Gastrocnemius medialis (tissue), 4 donors: ENCODE results near the gene NCEH1. TPM values are rescaled to one million over a fixed set of nuclear protein-coding genes. Genes with fewer than 3 reads are reported as not detected.

Experiments
- ATAC-seq, 2 donors: fragments of 150-250 bp; one replicate each; pipeline ENCODE4 v1.9.1; 2016
- DNase-seq, 2 donors: peaks; one replicate each; pipeline ENCODE4 v3.0.0-alpha.2; 2019
- H3K27ac ChIP-seq, 4 donors: fragments of 200-600 bp; sonication (generic); 1 replicate in 1 of 4; 2 replicates in 3 of 4; pipeline ENCODE4 v1.5.1; 2016 to 2018; ENCODE audit warnings: mild to moderate bottlenecking in 2 of 4, moderate library complexity in 1 of 4
- H3K27me3 ChIP-seq, 3 donors: fragments of 200-600 bp; sonication (generic) in 2 of 3; 1 replicate in 1 of 3; 2 replicates in 2 of 3; pipeline versions ENCODE4 v1.5.1 to v1.6.0; 2016 to 2019; ENCODE audit warnings: mild to moderate bottlenecking in 1 of 3, moderate library complexity in 1 of 3
- H3K36me3 ChIP-seq, 2 donors: fragments of 200-600 bp; sonication (generic) in 1 of 2; one replicate each; pipeline ENCODE4 v1.5.1; 2017 to 2018
- H3K4me1 ChIP-seq, 2 donors: fragments of 200-600 bp; sonication (generic) in 1 of 2; one replicate each; pipeline ENCODE4 v1.5.1; 2016 to 2017; ENCODE audit warnings: mild to moderate bottlenecking in 2 of 2
- H3K4me3 ChIP-seq, 4 donors: fragments of 200-600 bp; sonication (generic) in 3 of 4; 1 replicate in 1 of 4; 2 replicates in 3 of 4; pipeline ENCODE4 v1.5.1; 2016 to 2019; ENCODE audit warnings: mild to moderate bottlenecking in 2 of 4
- H3K9me3 ChIP-seq, 3 donors: fragments of 200-600 bp; sonication (generic) in 2 of 3; 1 replicate in 1 of 3; 2 replicates in 2 of 3; pipeline ENCODE4 v1.5.1; 2016 to 2019
- CTCF ChIP-seq, 5 experiments: fragments of 450-650 bp in 3 of 5; fragments of 200-600 bp in 2 of 5; sonication (generic) in 2 of 5; IDR thresholded peaks in 4 of 5; conservative IDR thresholded peaks in 1 of 5; 1 replicate in 4 of 5; 2 replicates in 1 of 5; pipeline ENCODE4 v1.5.1; 2016 to 2019; ENCODE audit warnings: antibody characterized with exemption in 5 of 5, mild to moderate bottlenecking in 3 of 5, moderate library complexity in 3 of 5
- POLR2A ChIP-seq, 2 donors: fragments of 450-650 bp; IDR thresholded peaks; one replicate each; pipeline ENCODE4 v1.6.1; 2017; ENCODE audit warnings: antibody characterized with exemption in 2 of 2, mild to moderate bottlenecking in 2 of 2, moderate library complexity in 2 of 2
- in situ Hi-C, 4 donors: fragments of 200-750 bp; cut with MboI; loops; one replicate each; pipeline versions ENCODE4 v1.15.0 to v1.8.0; 2017; ENCODE audit warnings: low sequenced_read_pairs in 4 of 4
- intact Hi-C: fragments of 100-400 bp; cut with DNase I; formaldehyde crosslinking; loops from one replicate; pipeline ENCODE4 v1.15.1; 2023; ENCODE audit warnings: low total_unique reads
- total RNA-seq, 4 donors: library from RNA; depleted of rRNA; stranded (reverse); fragments of >200 nt; gene quantifications; one replicate each; pipeline versions ENCODE4 v1.1.0 to v1.2.3, GENCODE V29; 2016

Gene NCEH1
- total RNA-seq, 4 donors from 2014 or later: 7.0 to 19.8 (median 8.2) TPM

- H3K9me3 ChIP-seq: no peaks in the 10 kb centered on the region
- DNase-seq (no peak), ATAC-seq (no peak)
- intact Hi-C loops (no loop called here), in situ Hi-C loops (no loop called here)
- H3K36me3 ChIP-seq: no peaks in the 10 kb centered on the region
- no peaks in the 10 kb centered on the region for H3K4me1 ChIP-seq
- H3K27me3 ChIP-seq: no peaks in the 10 kb centered on the region
- H3K27ac ChIP-seq: no peak overlapping the region
- no peak overlapping the region for H3K4me3 ChIP-seq
- no peak for TF ChIP-seq POLR2A (IDR thresholded peaks at IDR 0.05)
- TF ChIP-seq CTCF (IDR thresholded peaks at IDR 0.05 in 4 of 5, conservative IDR thresholded peaks at IDR 0.05 in 1 of 5): no peak
Measured at GRCh38 chr3:172658344-172659245, 52.3 kb downstream of the NCEH1 start.

GRCh38 chr3:172656602-172657001, 54.3 kb downstream of the NCEH1 start:
- in situ Hi-C loops: no loop called here
- no peak for ATAC-seq

GRCh38 chr3:172655388-172655787, 55.5 kb downstream of the NCEH1 start:
- Histone ChIP-seq H3K27ac (no peak overlapping the region), H3K9me3 (no peaks in the 10 kb centered on the region), H3K4me3 (no peak overlapping the region), H3K4me1 (no peaks in the 10 kb centered on the region), H3K36me3 (no peaks in the 10 kb centered on the region), H3K27me3 (no peaks in the 10 kb centered on the region)
- no peak for DNase-seq
- TF ChIP-seq CTCF (IDR thresholded peaks at IDR 0.05 in 4 of 5, conservative IDR thresholded peaks at IDR 0.05 in 1 of 5): no peak
- TF ChIP-seq POLR2A (IDR thresholded peaks at IDR 0.05): no peak
- intact Hi-C loops: no loop called here
- no peak for ATAC-seq
- in situ Hi-C loops: no loop called here

More at GRCh38 chr3:172656602-172657001, 54.3 kb downstream of the NCEH1 start:
- Histone ChIP-seq H3K9me3 (no peaks in the 10 kb centered on the region), H3K36me3 (no peaks in the 10 kb centered on the region), H3K27ac (no peak overlapping the region), H3K27me3 (no peaks in the 10 kb centered on the region), H3K4me3 (no peak overlapping the region), H3K4me1 (no peaks in the 10 kb centered on the region)
- intact Hi-C loops: no loop called here
- DNase-seq: no peak
- TF ChIP-seq CTCF (IDR thresholded peaks at IDR 0.05 in 4 of 5, conservative IDR thresholded peaks at IDR 0.05 in 1 of 5) (no peak), POLR2A (IDR thresholded peaks at IDR 0.05) (no peak)

GRCh38 chr3:172654470-172654869, 56.4 kb downstream of the NCEH1 start:
- ATAC-seq: no peak
- intact Hi-C loops: no loop called here

GRCh38 chr3:172653004-172653572, 57.8 kb downstream of the NCEH1 start:
- intact Hi-C loops: no loop called here
- Histone ChIP-seq H3K36me3 (no peaks in the 10 kb centered on the region), H3K27me3 (no peaks in the 10 kb centered on the region), H3K27ac (no peak overlapping the region), H3K9me3 (no peaks in the 10 kb centered on the region), H3K4me1 (peaks cover 9 to 14% of the 10 kb centered on the region in 2 donors), H3K4me3 (no peak overlapping the region)
- no peak for TF ChIP-seq POLR2A (IDR thresholded peaks at IDR 0.05)
- TF ChIP-seq CTCF (IDR thresholded peaks at IDR 0.05 in 4 of 5, conservative IDR thresholded peaks at IDR 0.05 in 1 of 5): no peak
- no peak for DNase-seq
- in situ Hi-C loops: no loop called here
- no peak for ATAC-seq

More at GRCh38 chr3:172654470-172654869, 56.4 kb downstream of the NCEH1 start:
- no peak for TF ChIP-seq POLR2A (IDR thresholded peaks at IDR 0.05)
- Histone ChIP-seq H3K36me3 (no peaks in the 10 kb centered on the region), H3K4me1 (peaks cover 0 to 2% of the 10 kb centered on the region in 2 donors), H3K27me3 (no peaks in the 10 kb centered on the region), H3K9me3 (no peaks in the 10 kb centered on the region), H3K27ac (no peak overlapping the region), H3K4me3 (no peak overlapping the region)
- in situ Hi-C loops: no loop called here
- no peak for DNase-seq
